WTC11 (cell line): ENCODE results near the gene PLA2G1B.

Source experiments
- ATF2 ChIP-seq: sonication (generic); formaldehyde crosslinking; IDR thresholded peaks from 2 replicates; pipeline ENCODE4 v1.8.1; 2022; ENCODE audit warnings: low read depth, missing genetic modification reagents, borderline replicate concordance
- CTCF ChIP-seq: fragments of 200-600 bp; IDR thresholded peaks from 2 replicates; pipeline ENCODE4 v1.8.0; 2022; ENCODE audit warnings: antibody characterized with exemption
- FOXK1 ChIP-seq: sonication (generic); formaldehyde crosslinking; IDR thresholded peaks from 2 replicates; pipeline ENCODE4 v1.8.0; 2022; ENCODE audit warnings: mild to moderate bottlenecking, moderate library complexity, missing genetic modification reagents
- GABPB1 ChIP-seq: sonication (generic); formaldehyde crosslinking; IDR thresholded peaks from 2 replicates; pipeline ENCODE4 v1.8.1; 2023; ENCODE audit warnings: mild to moderate bottlenecking, missing genetic modification reagents
- MLX ChIP-seq: sonication (generic); formaldehyde crosslinking; IDR thresholded peaks from 2 replicates; pipeline ENCODE4 v1.8.1; 2023; ENCODE audit warnings: mild to moderate bottlenecking, missing genetic modification reagents, moderate library complexity
- NFATC4 ChIP-seq: fragments of 250-450 bp; sonication (Bioruptor Pico); IDR thresholded peaks from 2 replicates; pipeline ENCODE4 v1.9.0; 2021; ENCODE audit warnings: mild to moderate bottlenecking
- NFYB ChIP-seq: sonication (generic); formaldehyde crosslinking; conservative IDR thresholded peaks from 2 replicates; pipeline ENCODE4 v1.8.0; 2022; ENCODE audit warnings: low read depth, missing genetic modification reagents
- RELA ChIP-seq: sonication (generic); formaldehyde crosslinking; IDR thresholded peaks from 2 replicates; pipeline ENCODE4 v1.8.1; 2022; ENCODE audit warnings: missing genetic modification reagents, mild to moderate bottlenecking, borderline replicate concordance
- STAT6 ChIP-seq: sonication (generic); formaldehyde crosslinking; conservative IDR thresholded peaks from 2 replicates; pipeline ENCODE4 v1.8.1; 2023; ENCODE audit warnings: mild to moderate bottlenecking, low read depth, missing genetic modification reagents, moderate library complexity
- ZNF396 ChIP-seq: fragments of 250-450 bp; sonication (Bioruptor Pico); IDR thresholded peaks from 2 replicates; pipeline ENCODE4 v1.8.0; 2021; ENCODE audit warnings: mild to moderate bottlenecking, moderate library complexity, borderline replicate concordance
- ZNF532 ChIP-seq: fragments of 250-450 bp; sonication (Bioruptor Pico); IDR thresholded peaks from 2 replicates; pipeline ENCODE4 v1.9.0; 2021; ENCODE audit warnings: mild to moderate bottlenecking, borderline replicate concordance

GRCh38 chr12:120332523-120332922, 4.9 kb upstream of the PLA2G1B start:
- TF ChIP-seq CTCF (no peak), FOXK1 (CRISPR knock-in tag) (no peak), ATF2 (no peak), STAT6 (CRISPR knock-in tag) (no peak), NFYB (no peak), MLX (CRISPR knock-in tag) (no peak), RELA (CRISPR knock-in tag) (no peak), GABPB1 (no peak), ZNF396 (no peak), ZNF532 (CRISPR knock-in tag) (no peak), NFATC4 (no peak)
